HepG2 (cell line): ENCODE measurements around the gene CCNQ. TPM values are rescaled to one million over a fixed set of nuclear protein-coding genes. Genes with fewer than 3 reads are reported as not detected.
A peak's percentile ranks its signal among the peaks of the same experiment; 100 is the strongest.

ENCODE experiments used
- AGO2 ChIP-seq: fragments of 200-400 bp; formaldehyde crosslinking; optimal IDR thresholded peaks from 2 replicates; pipeline ENCODE3; 2017; ENCODE audit warnings: mild to moderate bottlenecking, low read depth, low read length, moderate library complexity
- ARHGAP35 ChIP-seq: sonication (generic); formaldehyde crosslinking; IDR thresholded peaks from 2 replicates; pipeline ENCODE4 v1.9.0; 2022; ENCODE audit warnings: mild to moderate bottlenecking, inconsistent platforms, moderate library complexity, missing genetic modification reagents, borderline replicate concordance
- ASH2L ChIP-seq: fragments of 300-600, 200-600 bp; sonication (generic); IDR thresholded peaks from 2 replicates; pipeline ENCODE4 v1.7.0; 2017; ENCODE audit warnings: low read depth, mild to moderate bottlenecking, moderate library complexity, mixed read lengths, low read length; ENCODE audit not compliant: insufficient read length
- BRD4 ChIP-seq: sonication (generic); formaldehyde crosslinking; IDR thresholded peaks from 2 replicates; pipeline ENCODE4 v1.4.0; 2020; ENCODE audit warnings: missing genetic modification reagents
- CREB1 ChIP-seq, 2 experiments: fragments of 450-650 bp in 1 of 2; IDR thresholded peaks; 2 replicates each; pipeline ENCODE4 v1.6.1; 2016 to 2017; ENCODE audit warnings: control low read depth in 1 of 2, mild to moderate bottlenecking in 1 of 2, missing compliant biosample characterization in 1 of 2, missing genetic modification characterization in 1 of 2
- DR1 ChIP-seq: sonication (generic); formaldehyde crosslinking; IDR thresholded peaks from 2 replicates; pipeline ENCODE4 v1.8.0; 2021; ENCODE audit warnings: mild to moderate bottlenecking, missing genetic modification reagents, inconsistent platforms
- GLI4 ChIP-seq: sonication (generic); formaldehyde crosslinking; IDR thresholded peaks from 2 replicates; pipeline ENCODE4 v1.5.1; 2020; ENCODE audit warnings: missing genetic modification reagents, mild to moderate bottlenecking, moderate library complexity, borderline replicate concordance
- GTF3A ChIP-seq: sonication (generic); formaldehyde crosslinking; conservative IDR thresholded peaks from 2 replicates; pipeline ENCODE4 v1.4.0; 2020; ENCODE audit warnings: mild to moderate bottlenecking, missing genetic modification reagents
- HDAC1 ChIP-seq: sonication (generic); formaldehyde crosslinking; IDR thresholded peaks from 2 replicates; pipeline ENCODE4 v1.5.1; 2020; ENCODE audit warnings: mild to moderate bottlenecking, missing genetic modification reagents
- NFE2 ChIP-seq: sonication (generic); formaldehyde crosslinking; IDR thresholded peaks from 2 replicates; pipeline ENCODE4 v1.4.0; 2020; ENCODE audit warnings: missing genetic modification reagents
- NFE2L1 ChIP-seq: sonication (generic); formaldehyde crosslinking; IDR thresholded peaks from 2 replicates; pipeline ENCODE4 v1.4.0; 2020; ENCODE audit warnings: missing genetic modification reagents, mild to moderate bottlenecking, borderline replicate concordance
- SMAD9 ChIP-seq: sonication (generic); formaldehyde crosslinking; IDR thresholded peaks from 2 replicates; pipeline ENCODE4 v1.5.1; 2020; ENCODE audit warnings: mild to moderate bottlenecking, missing genetic modification reagents
- SP1 ChIP-seq, 2 experiments: fragments of 450-650 bp in 1 of 2; sonication (generic) in 1 of 2; formaldehyde crosslinking in 1 of 2; IDR thresholded peaks; 2 replicates each; pipeline versions ENCODE4 v1.4.0 to v1.6.1; 2016 to 2020; ENCODE audit warnings: missing genetic modification reagents in 1 of 2
- ZC3H13 ChIP-seq: sonication (generic); formaldehyde crosslinking; IDR thresholded peaks from 2 replicates; pipeline ENCODE4 v1.8.1; 2023; ENCODE audit warnings: mild to moderate bottlenecking, missing genetic modification reagents, moderate library complexity
- polyA plus RNA-seq, 8 experiments: library from polyadenylated mRNA; depleted of rRNA in 3 of 8; stranded (reverse) in 7 of 8; unstranded in 1 of 8; fragments of >200 nt; fragmentation: Illumina TruSeq in 4 of 8; extraction: Trizol in 4 of 8; gene quantifications; 2 replicates each; pipeline versions ENCODE4 v1.2.1 to v1.2.3, GENCODE V29; 2011 to 2016; ENCODE audit warnings: low read depth in 4 of 8, missing spikeins in 1 of 8, mixed read lengths in 1 of 8; ENCODE audit not compliant: insufficient read depth in 1 of 8
- total RNA-seq, 5 experiments: library from RNA; depleted of rRNA; stranded (reverse); fragments of >200 nt; fragmentation: Illumina TruSeq; extraction: Trizol; gene quantifications; 2 replicates each; pipeline ENCODE4 v1.2.3, GENCODE V29; 2016; ENCODE audit warnings: low read depth in 1 of 5
- TF ChIP-seq, protein P1 (sequence below): IDR thresholded peaks from 2 replicates; pipeline ENCODE4 v1.6.1; 2016; ENCODE audit warnings: mild to moderate bottlenecking, missing biosample characterization, missing genetic modification reagents
- TF ChIP-seq, protein P2 (sequence below): sonication (generic); formaldehyde crosslinking; IDR thresholded peaks from 2 replicates; pipeline ENCODE4 v1.4.0; 2020; ENCODE audit warnings: missing genetic modification reagents
- TF ChIP-seq, protein P3 (sequence below): sonication (generic); formaldehyde crosslinking; IDR thresholded peaks from 2 replicates; pipeline ENCODE4 v1.4.0; 2020; ENCODE audit warnings: missing genetic modification reagents
- TF ChIP-seq, protein P4 (sequence below): IDR thresholded peaks from 2 replicates; pipeline ENCODE4 v1.6.1; 2016; ENCODE audit warnings: low read depth, missing genetic modification reagents, missing compliant biosample characterization

Gene CCNQ
- total and polyA plus RNA-seq, 2 of the 13 experiments (the other 11 are each of a cell fraction or from before 2014, with no cell fraction given): 15.0 to 25.5 TPM

DNA sequence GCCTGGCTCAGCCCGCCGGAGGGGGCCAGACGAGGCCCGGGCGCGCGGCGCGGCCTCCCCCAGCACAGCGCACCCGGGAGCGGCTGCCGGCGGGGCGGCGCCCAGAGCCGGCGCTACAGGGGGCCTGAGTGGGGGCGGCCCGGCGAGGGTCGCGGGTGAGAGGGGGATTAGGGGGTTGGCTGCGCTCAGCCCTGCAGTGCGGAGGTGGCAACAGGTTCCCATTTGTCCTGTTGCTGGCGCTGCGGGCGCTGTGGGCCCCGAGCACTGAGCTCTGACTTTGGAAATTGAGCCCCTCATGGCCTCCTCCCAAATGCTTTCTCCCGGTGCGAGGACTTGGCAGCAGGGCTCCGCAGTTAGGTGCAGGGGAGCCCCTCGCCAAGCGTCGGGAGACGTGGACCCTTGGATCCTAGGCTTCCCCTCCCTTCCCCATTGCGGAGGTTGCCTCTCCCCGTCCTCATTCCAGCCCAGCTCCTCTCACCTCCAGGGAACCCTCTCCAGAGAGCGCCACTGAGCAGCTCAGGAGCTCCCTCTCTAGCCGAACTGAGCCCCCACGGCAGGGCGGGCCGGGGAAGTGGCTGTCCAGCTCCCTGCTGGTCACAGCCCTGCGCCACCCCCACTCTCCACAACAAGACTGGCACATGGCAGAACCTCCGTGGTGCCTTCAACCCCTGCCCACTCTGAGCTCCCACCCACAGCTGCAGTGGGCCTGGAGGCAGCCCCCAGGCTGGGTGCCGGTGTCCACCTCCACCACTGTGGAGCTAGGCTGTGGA is 45.6 kb upstream of the CCNQ start (continued):
- TF ChIP-seq, protein P1, sequence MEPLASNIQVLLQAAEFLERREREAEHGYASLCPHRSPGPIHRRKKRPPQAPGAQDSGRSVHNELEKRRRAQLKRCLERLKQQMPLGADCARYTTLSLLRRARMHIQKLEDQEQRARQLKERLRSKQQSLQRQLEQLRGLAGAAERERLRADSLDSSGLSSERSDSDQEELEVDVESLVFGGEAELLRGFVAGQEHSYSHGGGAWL (CRISPR knock-in tag): no peak
- TF ChIP-seq SMAD9 (CRISPR knock-in tag): no peak
- TF ChIP-seq, protein P2, sequence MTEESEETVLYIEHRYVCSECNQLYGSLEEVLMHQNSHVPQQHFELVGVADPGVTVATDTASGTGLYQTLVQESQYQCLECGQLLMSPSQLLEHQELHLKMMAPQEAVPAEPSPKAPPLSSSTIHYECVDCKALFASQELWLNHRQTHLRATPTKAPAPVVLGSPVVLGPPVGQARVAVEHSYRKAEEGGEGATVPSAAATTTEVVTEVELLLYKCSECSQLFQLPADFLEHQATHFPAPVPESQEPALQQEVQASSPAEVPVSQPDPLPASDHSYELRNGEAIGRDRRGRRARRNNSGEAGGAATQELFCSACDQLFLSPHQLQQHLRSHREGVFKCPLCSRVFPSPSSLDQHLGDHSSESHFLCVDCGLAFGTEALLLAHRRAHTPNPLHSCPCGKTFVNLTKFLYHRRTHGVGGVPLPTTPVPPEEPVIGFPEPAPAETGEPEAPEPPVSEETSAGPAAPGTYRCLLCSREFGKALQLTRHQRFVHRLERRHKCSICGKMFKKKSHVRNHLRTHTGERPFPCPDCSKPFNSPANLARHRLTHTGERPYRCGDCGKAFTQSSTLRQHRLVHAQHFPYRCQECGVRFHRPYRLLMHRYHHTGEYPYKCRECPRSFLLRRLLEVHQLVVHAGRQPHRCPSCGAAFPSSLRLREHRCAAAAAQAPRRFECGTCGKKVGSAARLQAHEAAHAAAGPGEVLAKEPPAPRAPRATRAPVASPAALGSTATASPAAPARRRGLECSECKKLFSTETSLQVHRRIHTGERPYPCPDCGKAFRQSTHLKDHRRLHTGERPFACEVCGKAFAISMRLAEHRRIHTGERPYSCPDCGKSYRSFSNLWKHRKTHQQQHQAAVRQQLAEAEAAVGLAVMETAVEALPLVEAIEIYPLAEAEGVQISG: 0 out of 2 replicates have a peak, but pooled peaks have one; percentile 33
- no peak for TF ChIP-seq ARHGAP35 (CRISPR knock-in tag)
- TF ChIP-seq ASH2L: peak; percentile 39
- TF ChIP-seq GLI4 (CRISPR knock-in tag): no peak
- TF ChIP-seq DR1 (CRISPR knock-in tag): 0 out of 2 replicates have a peak, but pooled peaks have one; percentile 27
- TF ChIP-seq GTF3A (CRISPR knock-in tag): no peak
- peak; percentile 25; the same call in 1 of the 2 replicates for TF ChIP-seq ZC3H13 (CRISPR knock-in tag)
- TF ChIP-seq, protein P3, sequence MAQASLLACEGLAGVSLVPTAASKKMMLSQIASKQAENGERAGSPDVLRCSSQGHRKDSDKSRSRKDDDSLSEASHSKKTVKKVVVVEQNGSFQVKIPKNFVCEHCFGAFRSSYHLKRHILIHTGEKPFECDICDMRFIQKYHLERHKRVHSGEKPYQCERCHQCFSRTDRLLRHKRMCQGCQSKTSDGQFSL (CRISPR knock-in tag): 0 out of 2 replicates have a peak, but pooled peaks have one; percentile 35
- no peak for TF ChIP-seq SP1 (IDR thresholded peaks at IDR 0.05)
- no peak for TF ChIP-seq SP1 (CRISPR knock-in tag; IDR thresholded peaks at IDR 0.05)
- TF ChIP-seq BRD4 (CRISPR knock-in tag): peak; percentile 36; the same call in 1 of the 2 replicates
- no peak for TF ChIP-seq CREB1 (IDR thresholded peaks at IDR 0.05)
- no peak for TF ChIP-seq CREB1 (CRISPR knock-in tag; IDR thresholded peaks at IDR 0.05)
- TF ChIP-seq AGO2: peak; percentile 58
- no peak for TF ChIP-seq NFE2L1 (CRISPR knock-in tag)
- TF ChIP-seq NFE2: no peak
- TF ChIP-seq, protein P4, sequence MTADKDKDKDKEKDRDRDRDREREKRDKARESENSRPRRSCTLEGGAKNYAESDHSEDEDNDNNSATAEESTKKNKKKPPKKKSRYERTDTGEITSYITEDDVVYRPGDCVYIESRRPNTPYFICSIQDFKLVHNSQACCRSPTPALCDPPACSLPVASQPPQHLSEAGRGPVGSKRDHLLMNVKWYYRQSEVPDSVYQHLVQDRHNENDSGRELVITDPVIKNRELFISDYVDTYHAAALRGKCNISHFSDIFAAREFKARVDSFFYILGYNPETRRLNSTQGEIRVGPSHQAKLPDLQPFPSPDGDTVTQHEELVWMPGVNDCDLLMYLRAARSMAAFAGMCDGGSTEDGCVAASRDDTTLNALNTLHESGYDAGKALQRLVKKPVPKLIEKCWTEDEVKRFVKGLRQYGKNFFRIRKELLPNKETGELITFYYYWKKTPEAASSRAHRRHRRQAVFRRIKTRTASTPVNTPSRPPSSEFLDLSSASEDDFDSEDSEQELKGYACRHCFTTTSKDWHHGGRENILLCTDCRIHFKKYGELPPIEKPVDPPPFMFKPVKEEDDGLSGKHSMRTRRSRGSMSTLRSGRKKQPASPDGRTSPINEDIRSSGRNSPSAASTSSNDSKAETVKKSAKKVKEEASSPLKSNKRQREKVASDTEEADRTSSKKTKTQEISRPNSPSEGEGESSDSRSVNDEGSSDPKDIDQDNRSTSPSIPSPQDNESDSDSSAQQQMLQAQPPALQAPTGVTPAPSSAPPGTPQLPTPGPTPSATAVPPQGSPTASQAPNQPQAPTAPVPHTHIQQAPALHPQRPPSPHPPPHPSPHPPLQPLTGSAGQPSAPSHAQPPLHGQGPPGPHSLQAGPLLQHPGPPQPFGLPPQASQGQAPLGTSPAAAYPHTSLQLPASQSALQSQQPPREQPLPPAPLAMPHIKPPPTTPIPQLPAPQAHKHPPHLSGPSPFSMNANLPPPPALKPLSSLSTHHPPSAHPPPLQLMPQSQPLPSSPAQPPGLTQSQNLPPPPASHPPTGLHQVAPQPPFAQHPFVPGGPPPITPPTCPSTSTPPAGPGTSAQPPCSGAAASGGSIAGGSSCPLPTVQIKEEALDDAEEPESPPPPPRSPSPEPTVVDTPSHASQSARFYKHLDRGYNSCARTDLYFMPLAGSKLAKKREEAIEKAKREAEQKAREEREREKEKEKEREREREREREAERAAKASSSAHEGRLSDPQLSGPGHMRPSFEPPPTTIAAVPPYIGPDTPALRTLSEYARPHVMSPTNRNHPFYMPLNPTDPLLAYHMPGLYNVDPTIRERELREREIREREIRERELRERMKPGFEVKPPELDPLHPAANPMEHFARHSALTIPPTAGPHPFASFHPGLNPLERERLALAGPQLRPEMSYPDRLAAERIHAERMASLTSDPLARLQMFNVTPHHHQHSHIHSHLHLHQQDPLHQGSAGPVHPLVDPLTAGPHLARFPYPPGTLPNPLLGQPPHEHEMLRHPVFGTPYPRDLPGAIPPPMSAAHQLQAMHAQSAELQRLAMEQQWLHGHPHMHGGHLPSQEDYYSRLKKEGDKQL (CRISPR knock-in tag): no peak
- 0 out of 2 replicates have a peak, but pooled peaks have one; percentile 18 for TF ChIP-seq HDAC1 (CRISPR knock-in tag)
